H1 (cell line): ENCODE measurements around the gene SNX13. TPM values are rescaled to one million over a fixed set of nuclear protein-coding genes. Genes with fewer than 3 reads are reported as not detected.

Experiments used
- CTCF ChIA-PET: fragments of 300-600 bp; sonication (Branson Sonifier 250); formaldehyde crosslinking; loops from one replicate; lab custom pipeline; 2021; ENCODE audit not compliant: partially characterized antibody; lab: Charles Lee
- POLR2A ChIA-PET: fragments of 300-600 bp; sonication (Branson Sonifier 250); formaldehyde crosslinking; loops from one replicate; lab custom pipeline; 2021; ENCODE audit warnings: inconsistent platforms; ENCODE audit not compliant: partially characterized antibody; lab: Charles Lee
- DNase-seq, 2 experiments: peaks; one replicate each; pipeline versions ENCODE4 v3.0.0 to v3.0.0-alpha.2; 2010 to 2022; ENCODE audit warnings: low spot score in 2 of 2, low read depth in 1 of 2, mixed read lengths in 1 of 2
- FAIRE-seq: peaks from 2 replicates; lab custom pipeline; 2011; peaks lifted over from hg19 to GRCh38; lab: Jason Lieb, UNC
- H2AFZ ChIP-seq: 2 replicates; pipeline ENCODE4 v1.8.1; 2012; ENCODE audit warnings: low read length, inconsistent platforms
- H2AK5ac ChIP-seq: 2 replicates; pipeline ENCODE4 v1.6.1; 2013; ENCODE audit warnings: low read depth, low read length
- H2BK120ac ChIP-seq: replicated peaks from 2 replicates; pipeline ENCODE3; 2013; ENCODE audit warnings: low read depth, low read length, inconsistent platforms
- H2BK12ac ChIP-seq: 2 replicates; pipeline ENCODE4 v1.6.1; 2013; ENCODE audit warnings: low read depth, low read length
- H2BK15ac ChIP-seq: 2 replicates; pipeline ENCODE4 v1.6.1; 2013; ENCODE audit warnings: low read length
- H2BK20ac ChIP-seq: 2 replicates; pipeline ENCODE4 v1.6.1; 2013; ENCODE audit warnings: low read length
- H2BK5ac ChIP-seq: 2 replicates; pipeline ENCODE4 v1.6.1; 2013; ENCODE audit warnings: low read depth, low read length
- H3K14ac ChIP-seq: 2 replicates; pipeline ENCODE4 v1.6.1; 2013; ENCODE audit warnings: inconsistent platforms; ENCODE audit not compliant: insufficient read length
- H3K18ac ChIP-seq: 2 replicates; pipeline ENCODE4 v1.6.1; 2013; ENCODE audit warnings: low read length; ENCODE audit errors: extremely low read depth
- H3K23ac ChIP-seq: 2 replicates; pipeline ENCODE4 v1.6.1; 2013; ENCODE audit warnings: inconsistent platforms; ENCODE audit not compliant: insufficient read length
- H3K23me2 ChIP-seq: 2 replicates; pipeline ENCODE4 v1.6.1; 2013; ENCODE audit warnings: low read depth, low read length
- H3K27ac ChIP-seq: 2 replicates; pipeline ENCODE4 v1.6.1; 2011; ENCODE audit warnings: low read depth, low read length, inconsistent platforms
- H3K27me3 ChIP-seq, 4 experiments: replicated peaks in 1 of 4; 1 replicate in 1 of 4; 2 replicates in 3 of 4; pipeline versions ENCODE4 v1.6.1 to v1.8.1; 2011 to 2013; ENCODE audit warnings: low read length in 3 of 4, mild to moderate bottlenecking in 3 of 4, inconsistent platforms in 2 of 4, mixed read lengths in 2 of 4, moderate library complexity in 1 of 4; ENCODE audit not compliant: control insufficient read depth in 3 of 4, insufficient read depth in 3 of 4; ENCODE audit errors: extremely low read depth in 1 of 4
- H3K36me3 ChIP-seq, 4 experiments: 2 replicates each; pipeline versions ENCODE4 v1.6.1 to v1.8.1; 2011 to 2013; ENCODE audit warnings: mild to moderate bottlenecking in 4 of 4, low read length in 3 of 4, moderate library complexity in 2 of 4, control low read depth in 1 of 4, inconsistent platforms in 1 of 4; ENCODE audit not compliant: insufficient read depth in 4 of 4, control insufficient read depth in 2 of 4
- H3K4ac ChIP-seq: replicated peaks from 2 replicates; pipeline ENCODE3; 2013; ENCODE audit warnings: low read length, low read depth, mixed read lengths, inconsistent platforms; ENCODE audit not compliant: insufficient read length
- H3K4me1 ChIP-seq, 4 experiments: replicated peaks in 1 of 4; 1 replicate in 1 of 4; 2 replicates in 3 of 4; pipeline versions ENCODE4 v1.6.1 to v1.8.1; 2011 to 2013; ENCODE audit warnings: low read length in 3 of 4, inconsistent platforms in 2 of 4, mixed read lengths in 1 of 4; ENCODE audit not compliant: insufficient read depth in 4 of 4, control insufficient read depth in 3 of 4
- H3K4me2 ChIP-seq, 2 experiments: 2 replicates each; pipeline versions ENCODE4 v1.6.1 to v1.8.1; 2011 to 2013; ENCODE audit warnings: low read depth in 2 of 2, low read length in 2 of 2, control low read depth in 1 of 2, inconsistent platforms in 1 of 2, mild to moderate bottlenecking in 1 of 2; ENCODE audit not compliant: insufficient read depth in 1 of 2
- H3K4me3 ChIP-seq, 4 experiments: fragments of 200-600, 300-600 bp in 1 of 4; sonication (generic), shearing (Covaris generic), sonication (Bioruptor Twin) in 1 of 4; 2 replicates each; pipeline versions ENCODE4 v1.5.1 to v1.8.1; 2011 to 2016; ENCODE audit warnings: low read length in 4 of 4, low read depth in 3 of 4, control low read depth in 2 of 4, inconsistent platforms in 2 of 4, mild to moderate bottlenecking in 2 of 4, mixed read lengths in 1 of 4, moderate library complexity in 1 of 4; ENCODE audit not compliant: insufficient read depth in 2 of 4; ENCODE audit errors: extremely low read depth in 1 of 4
- H3K56ac ChIP-seq: replicated peaks from 2 replicates; pipeline ENCODE3; 2013; ENCODE audit warnings: low read depth, mild to moderate bottlenecking, mixed read lengths, low read length, inconsistent platforms; ENCODE audit not compliant: insufficient read length
- H3K79me1 ChIP-seq: 2 replicates; pipeline ENCODE4 v1.6.1; 2013; ENCODE audit warnings: low read depth, low read length, control low read depth
- H3K79me2 ChIP-seq, 2 experiments: 2 replicates each; pipeline versions ENCODE4 v1.6.1 to v1.8.1; 2012 to 2013; ENCODE audit warnings: low read length in 2 of 2, mild to moderate bottlenecking in 2 of 2, inconsistent platforms in 1 of 2; ENCODE audit not compliant: insufficient read depth in 2 of 2, control insufficient read depth in 1 of 2
- H3K9ac ChIP-seq, 4 experiments: replicated peaks in 1 of 4; 1 replicate in 1 of 4; 2 replicates in 3 of 4; pipeline versions ENCODE4 v1.6.1 to v1.8.1; 2011 to 2013; ENCODE audit warnings: low read depth in 3 of 4, low read length in 3 of 4, control low read depth in 2 of 4, mild to moderate bottlenecking in 2 of 4, moderate library complexity in 2 of 4, inconsistent platforms in 1 of 4; ENCODE audit errors: extremely low read depth in 1 of 4
- H3K9me3 ChIP-seq, 2 experiments: 2 replicates each; pipeline versions ENCODE4 v1.6.1 to v1.8.1; 2012 to 2013; ENCODE audit warnings: mild to moderate bottlenecking in 2 of 2, moderate library complexity in 2 of 2, control low read depth in 1 of 2, inconsistent platforms in 1 of 2, low read depth in 1 of 2, low read length in 1 of 2, mixed read lengths in 1 of 2; ENCODE audit not compliant: insufficient read depth in 2 of 2
- H4K20me1 ChIP-seq, 2 experiments: replicated peaks in 1 of 2; 2 replicates each; pipeline versions ENCODE3 to v1.8.1; 2011 to 2013; ENCODE audit warnings: inconsistent platforms in 2 of 2, low read length in 2 of 2, mild to moderate bottlenecking in 1 of 2; ENCODE audit not compliant: insufficient read depth in 2 of 2, control insufficient read depth in 1 of 2
- H4K5ac ChIP-seq: 2 replicates; pipeline ENCODE4 v1.6.1; 2013; ENCODE audit warnings: low read length, low read depth, mixed read lengths, inconsistent platforms; ENCODE audit not compliant: insufficient read length
- H4K8ac ChIP-seq: 2 replicates; pipeline ENCODE4 v1.8.0; 2013; ENCODE audit warnings: mild to moderate bottlenecking, moderate library complexity, low read length, inconsistent platforms; ENCODE audit not compliant: insufficient read depth; ENCODE audit errors: extremely low read depth
- H4K91ac ChIP-seq: replicated peaks from 2 replicates; pipeline ENCODE3; 2013; ENCODE audit warnings: low read length, mixed read lengths, inconsistent platforms; ENCODE audit not compliant: insufficient read length
- ATF3 ChIP-seq: IDR thresholded peaks from 2 replicates; pipeline ENCODE4 v1.6.1; 2011; ENCODE audit warnings: low read depth, mild to moderate bottlenecking, low read length; ENCODE audit not compliant: insufficient read depth
- KDM5A ChIP-seq: fragments of 200-600 bp; IDR thresholded peaks from 2 replicates; pipeline ENCODE4 v1.7.1; 2012; ENCODE audit warnings: mild to moderate bottlenecking, low read length, inconsistent platforms, mixed read lengths
- SRF ChIP-seq: IDR thresholded peaks from 2 replicates; pipeline ENCODE4 v1.6.1; 2011; ENCODE audit warnings: mild to moderate bottlenecking, low read depth, low read length, moderate library complexity
- TEAD4 ChIP-seq: IDR thresholded peaks from 2 replicates; pipeline ENCODE4 v1.6.1; 2012; ENCODE audit warnings: low read depth, low read length, inconsistent platforms, mixed read lengths
- WGBS, 2 experiments: shearing (Covaris generic) in 1 of 2; methylation state at CpG; one replicate each; pipeline versions ENCODE4 v1.1.6 to v1.1.7; 2013 to 2015; ENCODE audit warnings: low lambda C conversion rate in 2 of 2, mixed read lengths in 2 of 2, inconsistent platforms in 1 of 2, low coverage in 1 of 2, missing lambda C conversion rate in 1 of 2; ENCODE audit not compliant: insufficient replicate concordance in 2 of 2, insufficient coverage in 1 of 2, insufficient read length in 1 of 2; ENCODE audit errors: extremely low coverage in 1 of 2, missing lambda C conversion rate in 1 of 2; 5-methylcytosine and 5-hydroxymethylcytosine counted together
- polyA plus RNA-seq, 7 experiments: library from polyadenylated mRNA; depleted of rRNA in 3 of 7; stranded (reverse) in 5 of 7; unstranded in 2 of 7; fragments of >200 nt in 5 of 7; fragments of 200-250 nt in 2 of 7; gene quantifications; 1 replicate in 5 of 7; 2 replicates in 1 of 7; 4 replicates in 1 of 7; pipeline versions ENCODE4 v1.2.1 to v1.2.3, GENCODE V29; 2011 to 2013; ENCODE audit warnings: missing spikeins in 2 of 7, mixed read lengths in 2 of 7
- total RNA-seq: library from RNA; stranded (reverse); fragmentation: NEBNext Ultra II Directional; extraction: Animal tissue kit (Norgen Biotek cat#: 25700); gene quantifications from 2 replicates; pipeline ENCODE4 v1.2.1, GENCODE V29; 2021

SNX13 gene
- total and polyA plus RNA-seq, 2 of the 8 experiments (the other 6 are each of a cell fraction or from before 2014, with no cell fraction given) = 5.5 to 27.4 TPM

GRCh38 chr7:17849504-17849903 is 90.8 kb downstream of the SNX13 start:
- Histone ChIP-seq H2AFZ (no peak overlapping the region), H2BK15ac (no peak overlapping the region), H3K23me2 (no peaks in the 10 kb centered on the region; the same call in 1 of the 2 replicates), H3K9ac (no peak overlapping the region), H4K91ac (no peak overlapping the region), H3K27me3 (no peaks in the 10 kb centered on the region), H3K36me3 (no peaks in the 10 kb centered on the region), H4K5ac (no peak overlapping the region), H3K4me3 (no peak overlapping the region), H3K4me1 (peaks cover 0 to 2% (median 0%) of the 10 kb centered on the region in 4 experiments; a peak in 2 of 7 replicates), H2BK5ac (no peak overlapping the region), H2BK12ac (no peak overlapping the region), H3K27ac (no peak overlapping the region), H3K9me3 (no peaks in the 10 kb centered on the region), H3K4me2 (no peak overlapping the region), H3K14ac (no peak overlapping the region), H4K20me1 (no peaks in the 10 kb centered on the region), H3K18ac (no peak overlapping the region), H3K23ac (no peak overlapping the region), H3K4ac (no peak overlapping the region), H3K79me2 (no peaks in the 10 kb centered on the region), H4K8ac (no peak overlapping the region), H2BK20ac (no peak overlapping the region), H2BK120ac (no peak overlapping the region), H2AK5ac (no peak overlapping the region), H3K79me1 (no peaks in the 10 kb centered on the region), H3K56ac (no peak overlapping the region)
- CTCF ChIA-PET = no interaction called here
- WGBS, 2 experiments = 92% methylated on average over 3 of the region's 3 CpGs; no CpG with 5 or more reads in 1 of the 2 experiments
- DNase-seq = no peak
- no peak for FAIRE-seq
- POLR2A ChIA-PET = no interaction called here
- TF ChIP-seq TEAD4 = no peak
- no peak for TF ChIP-seq SRF
- no peak for TF ChIP-seq KDM5A
- TF ChIP-seq ATF3 = no peak
